Endothelial cell of umbilical vein (primary cell): ENCODE measurements around the gene QRFP. TPM values are rescaled to one million over a fixed set of nuclear protein-coding genes. Genes with fewer than 3 reads are reported as not detected.

ENCODE experiments used
- BruUV-seq: library from RNA; stranded (reverse); fragments of 400-500 nt; replicated peaks from 2 replicates; lab custom pipeline; 2021; lab: Mats Ljungman, UMichigan
- CTCF ChIA-PET: fragments of 300-600, 350-600 bp; sonication (Branson Sonifier 250); formaldehyde crosslinking; loops from one replicate; lab custom pipeline; 2021; ENCODE audit warnings: antibody characterized with exemption, inconsistent platforms; lab: Charles Lee
- POLR2A ChIA-PET: fragments of 300-600, 350-600 bp; sonication (Branson Sonifier 250); formaldehyde crosslinking; loops from one replicate; lab custom pipeline; 2021; ENCODE audit warnings: antibody characterized with exemption, inconsistent platforms; lab: Charles Lee
- DNase-seq: peaks from one replicate; pipeline ENCODE4 v3.0.0-alpha.2; 2011; ENCODE audit warnings: low read depth, low spot score
- FAIRE-seq: peaks from 2 replicates; lab custom pipeline; 2011; peaks lifted over from hg19 to GRCh38; lab: Jason Lieb, UNC
- H2AFZ ChIP-seq: 2 replicates; pipeline ENCODE4 v1.6.0; 2012; ENCODE audit warnings: low read depth, low read length, control low read depth, inconsistent platforms
- H3K27ac ChIP-seq: 2 replicates; pipeline ENCODE4 v1.5.1; 2011; ENCODE audit warnings: low read depth, mild to moderate bottlenecking, control low read depth, low read length, moderate library complexity; ENCODE audit not compliant: insufficient read depth
- H3K27me3 ChIP-seq, 2 experiments: 2 replicates each; pipeline versions ENCODE4 v1.6.0 to v1.6.1; 2011; ENCODE audit warnings: low read length in 2 of 2, mixed read lengths in 1 of 2; ENCODE audit not compliant: control insufficient read depth in 2 of 2, insufficient read depth in 2 of 2
- H3K36me3 ChIP-seq, 2 experiments: 2 replicates in 1 of 2; 3 replicates in 1 of 2; pipeline ENCODE4 v1.5.1; 2011; ENCODE audit warnings: low read length in 2 of 2, mild to moderate bottlenecking in 1 of 2, moderate library complexity in 1 of 2; ENCODE audit not compliant: control insufficient read depth in 2 of 2, insufficient read depth in 2 of 2; ENCODE audit errors: extremely low read depth in 1 of 2
- H3K4me1 ChIP-seq: 3 replicates; pipeline ENCODE4 v1.5.1; 2011; ENCODE audit warnings: mild to moderate bottlenecking, low read length; ENCODE audit not compliant: control insufficient read depth, insufficient read depth; ENCODE audit errors: extremely low read depth
- H3K4me2 ChIP-seq: 2 replicates; pipeline ENCODE4 v1.6.1; 2011; ENCODE audit warnings: low read length, control low read depth, mixed read lengths; ENCODE audit not compliant: insufficient read depth
- H3K4me3 ChIP-seq, 3 experiments: fragments of 200-600 bp in 1 of 3; sonication (generic), shearing (Covaris generic) in 1 of 3; replicated peaks in 1 of 3; 2 replicates each; pipeline ENCODE4 v1.5.1; 2011 to 2016; ENCODE audit warnings: control low read depth in 3 of 3, low read length in 3 of 3, mild to moderate bottlenecking in 2 of 3, inconsistent platforms in 1 of 3, low read depth in 1 of 3, moderate library complexity in 1 of 3; ENCODE audit not compliant: insufficient read depth in 1 of 3
- H3K79me2 ChIP-seq: 2 replicates; pipeline ENCODE4 v1.6.0; 2012; ENCODE audit warnings: low read length, inconsistent platforms; ENCODE audit not compliant: control insufficient read depth, insufficient read depth
- H3K9ac ChIP-seq: replicated peaks from 2 replicates; pipeline ENCODE3; 2011; ENCODE audit warnings: low read length, control low read depth; ENCODE audit not compliant: insufficient read depth; ENCODE audit errors: extremely low read depth
- H3K9me1 ChIP-seq: replicated peaks from 3 replicates; pipeline ENCODE4 v1.6.0; 2011; ENCODE audit warnings: mild to moderate bottlenecking, low read length; ENCODE audit not compliant: control insufficient read depth, insufficient read depth; ENCODE audit errors: extremely low read depth
- H3K9me3 ChIP-seq: replicated peaks from 2 replicates; pipeline ENCODE4 v1.5.1; 2012; ENCODE audit warnings: low read length, inconsistent platforms; ENCODE audit not compliant: control insufficient read depth, insufficient read depth
- H4K20me1 ChIP-seq: replicated peaks from 2 replicates; pipeline ENCODE3; 2011; ENCODE audit warnings: mild to moderate bottlenecking, low read length; ENCODE audit not compliant: control insufficient read depth, insufficient read depth; ENCODE audit errors: extremely low read depth
- EZH2 ChIP-seq: IDR thresholded peaks from 2 replicates; pipeline ENCODE4 v1.6.1; 2012; ENCODE audit warnings: borderline replicate concordance, low read depth, mild to moderate bottlenecking, moderate library complexity, low read length, inconsistent platforms; ENCODE audit not compliant: severe bottlenecking
- FOS ChIP-seq: IDR thresholded peaks from 2 replicates; pipeline ENCODE4 v1.6.1; 2011; ENCODE audit warnings: mild to moderate bottlenecking, low read length, moderate library complexity, borderline replicate concordance; ENCODE audit not compliant: insufficient read depth
- GATA2 ChIP-seq: IDR thresholded peaks from 2 replicates; pipeline ENCODE4 v1.7.0; 2011; ENCODE audit warnings: low read depth, mild to moderate bottlenecking, moderate library complexity, mixed read lengths, low read length; ENCODE audit not compliant: insufficient read length, insufficient read depth
- JUN ChIP-seq: IDR thresholded peaks from 2 replicates; pipeline ENCODE4 v1.6.1; 2011; ENCODE audit warnings: borderline replicate concordance, low read depth; ENCODE audit not compliant: insufficient read length, insufficient read depth
- MYC ChIP-seq: IDR thresholded peaks from one replicate; pipeline ENCODE4 v1.6.1; 2011; ENCODE audit warnings: mild to moderate bottlenecking, low read depth, low read length
- POLR2A ChIP-seq: IDR thresholded peaks from 2 replicates; pipeline ENCODE4 v1.6.1; 2012; ENCODE audit warnings: low read depth, mild to moderate bottlenecking, control low read depth, low read length
- POLR2AphosphoS5 ChIP-seq: IDR thresholded peaks from 2 replicates; pipeline ENCODE4 v1.6.1; 2012; ENCODE audit warnings: low read depth, mild to moderate bottlenecking, control low read depth, low read length, moderate library complexity; ENCODE audit not compliant: insufficient read depth
- dilution Hi-C: fragments of 300-500 bp; cut with MboI; formaldehyde crosslinking; loops from one replicate; pipeline ENCODE4 v1.15.0; 2019; ENCODE audit warnings: low sequenced_read_pairs; ENCODE audit not compliant: extremely low pct_ligation_motif_present
- intact Hi-C: fragments of 100-400 bp; cut with micrococcal nuclease; formaldehyde crosslinking; loops from one replicate; pipeline ENCODE4 v1.10.0; 2022
- polyA plus RNA-seq, 4 experiments: library from polyadenylated mRNA; depleted of rRNA in 3 of 4; stranded (reverse) in 3 of 4; unstranded in 1 of 4; fragments of >200 nt; gene quantifications; 2 replicates each; pipeline versions ENCODE4 v1.2.1 to v1.2.3, GENCODE V29; 2011 to 2012; ENCODE audit warnings: missing spikeins in 1 of 4
- total RNA-seq: library from RNA; stranded (reverse); gene quantifications from 2 replicates; pipeline ENCODE4 v1.2.3, GENCODE V29; 2021
- TF ChIP-seq, protein P1 (sequence below), 2 donors: IDR thresholded peaks; 1 replicate in 1 of 2; 2 replicates in 1 of 2; pipeline ENCODE4 v1.5.1; 2011; ENCODE audit warnings: low read length in 2 of 2, mild to moderate bottlenecking in 2 of 2, moderate library complexity in 2 of 2, control low read depth in 1 of 2, inconsistent platforms in 1 of 2, low read depth in 1 of 2; ENCODE audit not compliant: insufficient read depth in 1 of 2; ENCODE audit errors: extremely low read depth in 1 of 2
- TF ChIP-seq, protein P2 (sequence below): IDR thresholded peaks from 2 replicates; pipeline ENCODE4 v1.6.1; 2011; ENCODE audit not compliant: insufficient read depth, insufficient read length

The QRFP gene
- total and polyA plus RNA-seq, 2 donors (not counting 3 experiments of a cell fraction or from before 2014, with no cell fraction given): not detected

GRCh38 chr9:130905125-130905901 is 8.7 kb upstream of the QRFP start:
- dilution Hi-C loops: no loop called here
- H2AFZ ChIP-seq: no peak overlapping the region
- no peak for DNase-seq

More at GRCh38 chr9:130905125-130905901, 8.7 kb upstream of the QRFP start:
- no peaks in the 10 kb centered on the region for H3K79me2 ChIP-seq
- H3K4me3 ChIP-seq: no peak overlapping the region
- no peaks in the 10 kb centered on the region for H3K9me1 ChIP-seq
- H3K9ac ChIP-seq: no peak overlapping the region
- H4K20me1 ChIP-seq: no peaks in the 10 kb centered on the region
- H3K27ac ChIP-seq: no peak overlapping the region
- no peaks in the 10 kb centered on the region for H3K36me3 ChIP-seq
- POLR2A ChIA-PET: no interaction called here
- no peaks in the 10 kb centered on the region for H3K9me3 ChIP-seq
- H3K27me3 ChIP-seq: peaks cover 0 to 2% of the 10 kb centered on the region in 2 experiments
- no TSS peak for BruUV-seq
- CTCF ChIA-PET: no interaction called here
- TF ChIP-seq JUN (no peak), FOS (no peak), GATA2 (no peak), POLR2A (no peak), MYC (no peak), EZH2 (no peak), POLR2AphosphoS5 (no peak)
- TF ChIP-seq, protein P1, sequence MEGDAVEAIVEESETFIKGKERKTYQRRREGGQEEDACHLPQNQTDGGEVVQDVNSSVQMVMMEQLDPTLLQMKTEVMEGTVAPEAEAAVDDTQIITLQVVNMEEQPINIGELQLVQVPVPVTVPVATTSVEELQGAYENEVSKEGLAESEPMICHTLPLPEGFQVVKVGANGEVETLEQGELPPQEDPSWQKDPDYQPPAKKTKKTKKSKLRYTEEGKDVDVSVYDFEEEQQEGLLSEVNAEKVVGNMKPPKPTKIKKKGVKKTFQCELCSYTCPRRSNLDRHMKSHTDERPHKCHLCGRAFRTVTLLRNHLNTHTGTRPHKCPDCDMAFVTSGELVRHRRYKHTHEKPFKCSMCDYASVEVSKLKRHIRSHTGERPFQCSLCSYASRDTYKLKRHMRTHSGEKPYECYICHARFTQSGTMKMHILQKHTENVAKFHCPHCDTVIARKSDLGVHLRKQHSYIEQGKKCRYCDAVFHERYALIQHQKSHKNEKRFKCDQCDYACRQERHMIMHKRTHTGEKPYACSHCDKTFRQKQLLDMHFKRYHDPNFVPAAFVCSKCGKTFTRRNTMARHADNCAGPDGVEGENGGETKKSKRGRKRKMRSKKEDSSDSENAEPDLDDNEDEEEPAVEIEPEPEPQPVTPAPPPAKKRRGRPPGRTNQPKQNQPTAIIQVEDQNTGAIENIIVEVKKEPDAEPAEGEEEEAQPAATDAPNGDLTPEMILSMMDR (IDR thresholded peaks at IDR 0.05; ENCODE audit: extremely low read depth in 1 of 2, insufficient read depth in 1 of 2, low read depth in 1 of 2, low read length in 2 of 2): no peak
- TF ChIP-seq, protein P2, sequence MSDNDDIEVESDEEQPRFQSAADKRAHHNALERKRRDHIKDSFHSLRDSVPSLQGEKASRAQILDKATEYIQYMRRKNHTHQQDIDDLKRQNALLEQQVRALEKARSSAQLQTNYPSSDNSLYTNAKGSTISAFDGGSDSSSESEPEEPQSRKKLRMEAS: no peak
- FAIRE-seq: no peak
- intact Hi-C loops: no loop called here
- no peaks in the 10 kb centered on the region for H3K4me1 ChIP-seq
- H3K4me2 ChIP-seq: no peak overlapping the region
